HG02884 (cell line): ENCODE measurements around the gene SAP30L.

ENCODE experiments used
- ATAC-seq: cut with Tn5 transposase; IDR thresholded peaks from one replicate; pipeline ENCODE4 v1.9.1; 2021; ENCODE audit warnings: mild to moderate bottlenecking, moderate library complexity; ENCODE audit not compliant: unreplicated experiment

SAP30L gene

DNA sequence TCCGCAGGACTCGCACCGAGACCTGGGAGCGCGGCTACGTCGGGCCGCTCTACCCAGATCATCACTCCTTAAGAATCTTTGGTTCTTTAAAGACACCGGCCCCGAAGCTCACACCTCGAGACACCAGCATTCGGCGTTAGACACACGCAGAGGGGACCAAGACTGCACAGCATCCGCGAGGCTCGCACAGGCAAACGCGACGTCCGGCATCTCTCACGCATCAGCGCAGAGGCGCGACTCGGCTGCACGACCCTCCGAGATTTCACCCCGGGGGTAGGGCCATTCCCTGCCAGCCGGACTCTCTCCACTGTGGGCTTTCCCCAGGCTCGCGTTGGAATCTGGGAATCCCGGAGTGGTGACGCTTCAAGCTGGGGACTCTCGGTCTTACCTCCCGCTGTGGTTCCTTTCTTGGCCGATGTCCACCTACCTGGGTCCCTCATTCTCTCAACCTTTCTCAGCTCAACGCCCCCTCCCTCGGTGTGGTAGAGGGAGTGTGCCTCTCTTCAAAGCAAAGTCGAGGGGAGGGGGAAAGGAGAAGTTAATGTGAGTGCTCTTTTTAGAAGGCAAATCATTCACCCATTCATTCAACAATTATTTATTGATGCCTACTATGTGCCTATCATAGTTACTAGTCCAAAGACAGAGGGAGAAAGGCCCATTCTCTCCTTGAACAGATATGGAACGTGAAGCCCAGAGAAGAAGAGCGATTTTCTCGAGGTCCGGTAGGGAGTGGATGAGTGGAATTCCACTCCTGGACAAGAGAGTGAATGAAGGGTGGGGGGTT, 33.6 kb downstream of the SAP30L start:
- ATAC-seq, result no peak

DNA sequence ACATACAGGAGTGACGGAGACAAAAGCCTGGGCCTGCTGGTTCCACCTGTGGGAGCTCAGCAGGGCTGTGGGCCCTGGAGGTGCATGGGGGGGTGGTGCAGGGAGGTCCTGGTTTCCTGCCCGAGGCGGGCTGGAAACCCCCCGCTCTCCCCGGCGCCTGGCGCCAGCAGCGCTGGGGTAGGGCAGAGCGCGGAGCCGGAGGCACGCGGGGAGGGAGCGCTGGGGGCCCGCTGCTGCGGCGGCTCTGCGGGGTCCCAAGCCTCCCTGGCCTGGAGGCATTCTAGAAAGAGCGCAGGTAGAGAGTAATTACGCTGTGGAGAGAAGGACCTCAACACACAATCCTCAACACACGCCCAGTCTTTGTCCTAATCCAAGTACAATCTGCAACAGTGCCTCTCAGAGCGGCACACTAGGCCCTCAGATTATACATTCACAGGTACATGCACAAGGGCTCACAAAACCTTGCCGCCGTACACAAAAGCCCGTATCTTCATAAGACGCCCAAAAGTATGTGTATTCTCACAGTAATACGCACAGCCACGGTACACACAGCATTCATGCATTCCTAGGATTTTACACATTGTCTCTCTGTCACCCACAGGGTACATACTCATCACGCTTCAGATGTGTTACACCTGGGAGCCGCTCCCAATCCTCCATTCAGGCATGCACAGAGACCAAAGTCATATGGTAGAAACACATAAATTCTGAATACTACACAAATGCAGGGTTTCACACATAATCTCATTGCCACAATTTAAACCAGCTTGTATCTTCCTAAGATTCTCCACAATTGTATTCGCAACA, 34.4 kb downstream of the SAP30L start:
- ATAC-seq, result no peak

DNA sequence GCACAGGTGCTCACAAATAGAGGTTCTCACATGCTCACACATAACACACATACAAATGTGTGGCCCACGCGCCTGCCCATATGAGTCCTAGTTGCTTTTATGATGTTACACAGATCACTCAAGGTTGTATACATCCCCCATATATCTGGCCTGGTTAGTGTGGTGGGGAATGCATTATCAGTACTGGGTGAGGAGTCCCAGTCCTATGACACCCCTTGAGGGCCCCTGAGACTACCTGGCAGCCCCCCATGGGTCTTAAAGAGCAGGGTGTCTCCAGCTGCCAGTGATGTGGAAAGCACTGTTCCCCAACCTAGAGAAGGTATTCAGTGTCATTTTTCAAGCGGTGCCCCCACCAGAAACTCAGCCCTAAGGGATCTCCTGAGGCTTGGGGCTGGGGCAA, 35.0 kb downstream of the SAP30L start:
- no peak for ATAC-seq

DNA sequence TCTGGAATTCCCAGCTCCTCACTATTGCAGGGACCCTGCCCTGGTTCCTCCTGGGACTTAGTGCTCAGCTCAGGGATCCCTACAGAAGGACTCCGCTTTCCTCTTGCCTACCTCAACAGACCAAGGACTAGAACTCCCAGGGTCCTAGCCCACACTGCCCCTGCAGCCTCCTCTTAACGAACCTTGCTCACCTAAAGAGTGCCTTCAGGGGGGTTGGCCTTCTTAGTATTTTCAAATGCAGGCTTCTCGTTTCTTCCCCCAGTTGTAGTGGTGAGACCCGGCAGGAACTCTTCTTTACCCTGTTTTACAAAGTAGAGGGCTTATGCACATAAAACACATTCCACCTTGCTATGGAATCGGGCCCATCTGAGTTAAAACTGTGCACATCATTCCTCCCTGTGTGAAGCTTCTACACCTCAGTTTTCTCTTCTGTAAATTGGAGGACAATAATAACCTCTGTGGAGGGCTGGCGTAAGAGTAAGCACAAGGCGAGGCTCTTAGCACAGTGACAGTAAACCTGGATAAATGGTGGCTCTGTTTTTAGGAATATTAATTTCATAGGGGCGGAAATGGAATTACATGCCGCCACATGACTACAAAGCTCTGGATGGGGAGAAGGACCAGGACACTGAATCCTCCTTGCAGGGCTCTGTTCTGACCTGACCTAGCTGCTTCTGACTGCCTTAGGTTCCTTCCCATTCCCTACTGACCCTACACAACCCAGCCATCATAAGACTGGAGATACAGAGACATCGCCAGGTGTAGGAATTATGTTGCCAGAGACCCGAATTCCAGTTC, 36.0 kb downstream of the SAP30L start:
- ATAC-seq, result no peak

DNA sequence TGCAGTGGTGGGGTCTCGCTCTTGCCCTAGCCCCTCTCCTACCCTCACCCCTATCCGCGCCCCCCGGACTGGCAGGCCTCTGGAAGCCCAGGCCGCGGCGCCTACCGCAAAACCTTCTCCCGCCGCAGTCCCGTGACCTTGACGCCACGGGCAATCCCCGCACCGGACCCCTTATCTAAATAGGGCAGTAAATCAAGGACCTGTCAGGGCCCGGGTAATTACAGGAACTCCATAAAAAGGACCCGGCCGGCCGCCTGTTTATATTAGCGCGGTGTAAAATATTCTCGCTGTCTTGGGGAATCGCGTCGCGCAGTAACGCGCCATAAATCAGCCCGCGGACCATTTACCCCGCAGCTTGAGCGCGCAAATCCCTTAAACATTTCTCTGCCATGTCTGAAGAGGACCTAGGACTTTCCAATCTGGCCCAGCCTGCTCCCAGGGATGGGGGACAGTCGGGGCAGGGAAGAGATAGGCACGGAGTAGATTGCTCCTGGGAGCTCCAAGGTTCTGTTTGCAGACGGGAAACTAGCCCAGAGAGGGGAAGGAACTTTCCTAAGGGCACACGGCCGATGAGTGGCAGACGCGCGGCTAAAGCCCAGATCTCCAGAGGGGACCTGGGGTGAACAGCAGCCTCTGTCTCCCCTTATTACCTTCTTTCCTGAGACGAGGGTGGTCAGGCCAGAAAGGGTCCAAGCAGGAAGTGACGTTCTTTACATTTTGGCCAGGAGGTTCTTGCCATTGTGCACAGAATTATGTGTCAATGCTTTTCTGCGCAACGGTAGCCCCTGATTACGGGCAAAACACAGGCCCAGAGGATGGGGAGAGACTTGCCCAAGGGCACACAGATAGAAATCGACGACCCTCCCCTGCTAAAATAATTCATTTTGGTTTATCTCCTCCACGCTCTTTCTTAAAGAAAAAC, 37.0 kb downstream of the SAP30L start:
- no peak for ATAC-seq

DNA sequence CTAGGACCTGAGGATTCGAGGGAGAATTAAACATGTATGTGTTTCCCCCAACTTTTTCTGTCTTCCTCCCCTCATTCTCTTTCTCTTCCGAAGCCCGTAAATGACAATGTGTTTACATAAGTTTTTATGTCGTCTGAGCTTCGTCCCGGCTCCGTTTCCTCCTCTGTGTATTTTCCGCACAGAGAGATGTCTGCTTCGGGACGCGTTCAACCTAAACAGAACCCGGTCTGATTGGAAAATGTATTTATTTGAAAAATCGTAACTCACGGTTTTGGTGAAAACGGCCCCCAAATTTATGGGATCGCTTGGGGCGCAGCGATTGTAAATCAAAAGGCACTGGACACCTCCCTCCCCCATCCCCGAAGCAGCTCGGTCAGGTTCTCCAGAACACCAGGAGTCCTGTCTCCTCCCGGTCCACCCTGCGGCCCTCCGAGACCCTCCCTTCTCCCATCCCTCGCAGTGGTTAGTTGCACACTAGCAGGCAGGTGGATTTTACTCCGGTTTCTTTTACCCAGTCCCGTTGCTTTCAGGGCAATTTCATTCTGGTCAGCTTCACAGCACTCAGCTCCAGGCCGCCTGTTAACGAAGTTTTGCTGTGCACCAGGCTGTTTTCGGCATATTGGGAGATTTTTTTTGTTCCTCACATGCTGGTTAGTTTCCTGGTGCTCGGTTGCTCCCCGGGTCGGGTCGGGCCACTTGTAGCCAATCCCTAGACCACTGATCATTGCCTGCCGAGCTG, 38.0 kb downstream of the SAP30L start:
- ATAC-seq, result no peak

DNA sequence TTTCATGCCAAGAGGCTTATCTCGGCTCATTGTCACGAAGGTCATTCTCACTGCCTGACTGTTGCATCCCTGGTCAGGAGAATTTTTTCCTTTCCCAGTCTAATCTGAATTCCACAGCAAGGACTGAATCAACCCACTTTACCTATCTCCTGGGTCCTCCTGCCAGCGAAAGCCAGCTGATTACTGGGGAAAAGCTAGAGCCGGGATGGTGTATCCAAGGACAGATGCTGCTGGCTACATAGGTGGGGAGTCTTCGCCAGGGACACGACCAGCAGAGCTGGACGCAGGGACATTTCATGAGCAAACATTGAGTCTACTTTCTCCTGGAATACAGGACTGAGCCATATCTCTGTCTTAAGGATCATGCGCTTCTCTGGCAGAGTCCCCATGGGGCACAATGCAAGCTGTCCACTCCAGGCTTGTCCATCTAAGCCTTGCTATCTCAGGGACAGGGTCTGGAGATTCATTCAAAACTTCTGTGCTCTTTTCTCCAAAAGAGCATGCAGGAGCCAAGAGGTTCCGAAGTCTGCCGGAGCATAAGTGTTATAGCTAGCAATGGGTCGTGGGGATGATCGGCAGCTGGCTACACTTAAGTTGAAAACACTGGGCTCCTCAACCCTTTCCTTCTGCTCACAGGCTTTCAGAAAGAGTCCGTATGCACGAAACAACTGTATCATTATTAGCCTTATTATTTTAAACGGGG, 38.7 kb downstream of the SAP30L start:
- ATAC-seq, result no peak

DNA sequence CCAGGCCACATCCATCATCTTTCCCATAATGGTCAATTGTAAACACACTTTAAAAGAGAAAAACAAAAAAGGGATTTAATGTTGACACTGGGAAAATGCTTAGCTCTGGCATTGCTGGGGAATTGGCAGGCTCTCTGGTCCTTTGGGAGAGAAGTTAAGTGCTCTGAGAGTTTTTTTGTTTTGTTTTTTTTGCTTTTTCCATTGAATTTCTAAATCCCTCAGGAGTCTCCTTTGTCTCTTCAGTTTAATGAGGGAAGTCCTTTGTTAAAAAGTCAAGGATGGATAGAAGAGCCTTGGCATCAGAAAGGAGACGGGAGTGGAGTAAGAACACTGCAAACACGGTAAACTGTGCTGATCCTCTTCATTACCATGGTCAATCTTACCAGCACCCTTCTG, 39.3 kb downstream of the SAP30L start:
- ATAC-seq, result no peak

DNA sequence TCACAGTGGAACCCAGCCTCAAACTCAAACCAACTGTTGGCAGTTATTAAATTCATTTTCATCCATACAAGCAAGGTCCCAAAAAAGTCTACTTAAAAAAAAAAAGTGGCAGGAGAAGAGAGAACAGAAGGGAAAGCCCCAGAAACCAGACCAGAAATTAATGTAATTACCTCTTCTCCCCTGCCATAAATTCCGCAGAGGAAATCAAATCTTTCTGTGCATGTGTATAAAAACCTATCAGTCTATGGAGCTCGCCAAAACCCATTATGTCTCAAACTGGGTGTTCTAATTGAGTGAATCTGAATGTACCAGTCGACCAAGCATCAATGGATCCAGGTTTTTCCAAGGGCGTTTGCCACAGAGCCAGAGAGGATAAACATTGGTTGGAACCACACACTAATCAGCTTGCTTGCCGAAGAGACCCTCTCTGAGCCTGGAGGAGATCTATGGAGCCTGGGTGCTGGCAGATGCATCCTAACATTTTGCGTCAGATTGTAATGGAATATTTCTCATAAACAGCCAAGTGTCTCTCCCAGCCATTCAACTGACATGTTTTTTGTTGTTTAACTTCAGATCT, 40.1 kb downstream of the SAP30L start:
- no peak for ATAC-seq

DNA sequence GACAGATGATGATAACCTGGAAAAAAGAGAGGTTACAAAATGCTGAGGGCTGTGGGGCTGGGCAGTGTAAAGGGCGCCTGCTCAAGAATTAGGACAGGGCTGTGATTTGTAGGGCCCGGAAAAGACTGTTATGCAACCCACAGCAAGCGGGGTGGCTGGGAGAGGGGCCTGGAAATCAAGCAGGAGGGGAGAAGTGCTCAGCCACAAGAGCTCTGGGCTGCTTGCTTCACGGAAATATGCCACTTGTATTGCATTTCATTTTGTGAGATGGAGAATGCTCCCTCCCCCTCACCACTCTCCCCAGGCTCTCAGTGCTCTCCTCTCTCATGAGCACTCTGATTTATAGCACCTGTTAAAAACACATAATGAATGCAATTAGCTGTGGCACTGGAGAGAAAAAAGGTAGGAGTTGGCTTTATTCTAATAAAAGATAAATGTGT, 40.6 kb downstream of the SAP30L start:
- ATAC-seq, result no peak

DNA sequence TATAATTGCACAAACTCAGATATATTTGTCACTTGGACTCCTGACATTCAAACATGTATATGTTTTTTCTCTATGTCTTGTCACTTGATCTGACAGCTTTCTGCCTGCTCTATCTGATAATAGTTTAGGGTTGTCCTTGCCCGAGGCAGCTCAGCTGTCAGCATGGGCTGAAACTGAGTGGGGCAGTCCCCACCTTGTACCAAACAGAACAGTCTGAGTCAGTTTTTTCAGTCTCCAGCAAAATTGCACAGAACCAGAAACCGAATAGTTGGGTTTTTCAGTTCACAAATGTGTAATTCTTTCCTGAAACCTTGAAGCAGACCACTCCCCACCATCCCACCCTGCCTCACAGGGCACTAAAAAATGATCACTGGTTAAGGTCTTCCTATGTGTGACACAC, 41.7 kb downstream of the SAP30L start:
- peak; percentile 99 for ATAC-seq

DNA sequence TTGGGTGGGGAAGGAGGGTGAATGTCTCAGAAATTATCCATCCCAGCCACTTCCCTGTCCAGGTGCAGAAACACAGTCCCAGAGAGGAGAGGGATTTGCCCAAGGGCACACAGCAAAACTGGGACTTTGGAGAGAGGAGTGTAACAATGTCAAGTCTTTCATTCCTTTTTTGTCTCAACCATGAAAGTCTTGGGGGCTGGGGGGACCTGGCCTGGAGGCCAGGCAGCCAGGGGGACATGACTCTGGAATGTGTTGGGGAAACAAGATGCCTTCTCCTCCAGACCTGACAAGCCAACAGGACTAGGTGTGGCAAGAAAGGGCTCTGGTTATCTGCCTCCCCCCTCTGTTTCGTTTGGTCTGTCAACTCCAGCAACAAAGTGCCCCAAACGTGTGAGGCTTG, 46.1 kb downstream of the SAP30L start:
- no peak for ATAC-seq

DNA sequence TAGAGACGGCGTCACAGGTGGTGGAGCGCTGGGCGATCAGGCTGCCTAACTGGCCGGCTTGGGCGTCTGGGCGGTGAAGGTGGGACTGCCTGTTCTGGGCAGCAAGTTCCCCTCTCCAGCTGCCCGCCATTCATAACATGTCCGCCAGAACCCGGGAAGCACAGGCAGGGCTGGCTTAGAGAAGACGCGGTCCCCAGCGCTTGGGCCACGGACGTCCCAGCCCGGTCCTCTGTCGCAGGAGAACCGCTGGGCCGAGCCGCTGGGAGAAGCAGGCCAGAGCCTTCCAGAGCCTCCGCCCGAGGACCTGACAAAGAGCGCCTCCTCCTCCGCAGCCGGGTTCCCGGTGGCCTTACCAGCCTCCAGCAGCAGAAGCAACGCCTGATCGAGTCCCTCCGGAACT, 47.5 kb downstream of the SAP30L start:
- ATAC-seq, result no peak

DNA sequence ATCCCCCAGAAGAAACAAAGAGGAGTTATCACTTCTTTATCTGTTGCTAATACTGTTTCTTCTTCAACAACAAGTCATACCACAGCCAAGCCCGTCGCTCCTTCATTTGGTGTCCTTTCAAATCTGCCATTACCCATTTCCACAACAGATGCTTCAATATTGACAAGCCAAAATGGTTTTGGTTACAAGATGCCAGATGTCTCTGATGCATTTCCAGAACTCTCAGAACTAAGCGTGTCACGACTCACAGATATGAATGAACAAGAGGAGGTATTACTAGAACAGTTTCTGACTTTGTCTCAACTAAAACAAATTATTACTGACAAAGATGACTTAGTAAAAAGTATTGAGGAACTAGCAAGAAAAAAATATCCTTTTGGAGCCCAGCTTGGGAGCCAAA, 48.2 kb downstream of the SAP30L start:
- no peak for ATAC-seq

DNA sequence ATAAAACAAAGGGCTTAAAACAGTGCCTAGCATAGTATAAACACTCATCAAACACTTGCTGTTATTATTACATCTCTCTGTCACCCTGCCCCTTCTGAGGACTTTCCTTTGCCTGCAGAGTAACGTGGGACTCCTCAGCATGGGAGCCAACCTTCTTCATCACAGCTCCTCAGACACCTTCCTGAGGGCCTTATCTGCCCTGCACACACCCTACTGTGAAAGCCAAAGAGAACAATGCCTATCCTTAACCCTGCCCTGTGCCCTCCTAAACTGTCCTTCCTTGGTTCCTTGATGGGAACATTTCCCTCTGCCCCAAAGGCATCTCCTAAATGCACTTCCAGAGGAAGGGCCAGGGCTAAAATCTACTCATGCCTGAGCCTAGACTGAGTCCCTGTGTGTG, 52.8 kb downstream of the SAP30L start:
- ATAC-seq, result no peak

DNA sequence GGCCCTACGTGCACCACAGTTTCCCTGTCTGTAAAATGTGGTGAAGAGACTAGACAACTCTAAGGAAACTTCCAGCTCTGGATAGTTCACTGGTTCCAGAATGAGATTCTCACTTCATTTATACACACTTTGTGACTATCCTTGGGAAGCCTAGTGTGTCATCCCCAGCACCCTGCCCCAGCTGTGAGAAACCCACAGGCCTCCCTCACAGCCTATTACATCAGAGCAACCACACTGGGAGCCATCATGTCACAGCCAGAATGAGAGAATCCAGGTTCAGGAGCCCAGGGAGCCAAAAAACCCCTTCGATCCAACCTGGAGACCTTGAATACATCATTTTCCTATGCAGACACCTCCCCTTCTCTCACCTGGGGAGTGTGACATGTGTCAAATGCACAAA, 53.2 kb downstream of the SAP30L start:
- no peak for ATAC-seq

DNA sequence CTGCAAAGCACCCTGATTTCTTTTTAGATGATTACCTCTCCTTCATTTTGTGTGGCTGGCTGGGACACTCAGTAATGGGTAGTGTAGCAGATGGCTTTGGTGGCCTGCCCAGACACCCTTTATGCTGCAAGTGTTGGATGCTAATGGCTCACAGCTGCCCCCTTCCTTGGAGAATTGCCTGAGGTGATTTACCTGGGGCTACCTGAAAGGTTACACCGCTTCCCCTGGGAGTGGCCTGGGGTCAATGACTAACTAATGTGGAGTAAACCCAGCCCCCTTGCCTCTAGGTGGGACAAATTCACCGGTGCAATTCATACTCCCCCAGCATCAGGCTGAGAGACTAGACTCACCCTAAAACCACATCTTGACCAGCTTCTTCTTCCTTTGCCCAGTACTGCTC, 55.8 kb downstream of the SAP30L start:
- no peak for ATAC-seq

DNA sequence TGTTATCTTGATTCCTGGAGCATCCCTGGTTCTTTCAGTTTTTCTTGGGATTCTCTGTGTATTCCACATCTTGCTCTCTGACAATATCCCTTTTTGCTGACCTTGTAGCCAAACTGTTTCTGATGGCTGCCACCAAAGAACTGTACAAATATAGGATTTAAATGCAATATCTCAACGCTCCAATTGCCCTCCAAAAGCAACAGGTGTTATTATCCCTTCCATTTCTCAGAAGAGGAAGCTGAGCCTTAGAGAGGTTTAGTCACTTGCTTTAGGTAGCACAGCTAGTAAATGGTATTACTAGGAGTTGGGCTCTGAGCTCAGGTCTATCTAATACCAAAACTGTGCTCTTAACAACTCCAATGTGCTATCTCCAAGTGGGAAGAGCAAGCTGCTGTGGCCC, 56.4 kb downstream of the SAP30L start:
- no peak for ATAC-seq

DNA sequence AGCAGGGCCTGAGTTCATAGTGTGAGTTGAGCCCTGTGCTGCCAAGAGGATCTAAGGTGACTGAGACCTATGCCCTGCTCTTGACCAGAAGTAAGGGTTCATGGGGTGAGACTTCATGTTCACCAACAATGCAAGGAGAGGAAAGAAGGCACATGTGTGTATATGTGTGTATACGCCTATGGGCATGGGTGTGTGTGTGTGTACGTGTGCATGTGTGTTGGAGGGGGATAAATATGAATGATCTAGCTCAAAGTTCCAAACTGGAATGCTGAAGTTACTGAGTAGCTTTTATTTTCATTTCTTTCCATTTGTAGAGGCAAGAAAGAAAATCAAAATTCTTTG, 57.9 kb downstream of the SAP30L start:
- ATAC-seq, result no peak
